H9 (cell line): Measurements from ENCODE around the gene AIF1L. TPM values are rescaled to one million over a fixed set of nuclear protein-coding genes. Genes with fewer than 3 reads are reported as not detected.

ENCODE experiments used
- DNase-seq: peaks from one replicate; pipeline ENCODE4 v3.0.0-alpha.2; 2017
- H2AFZ ChIP-seq: one replicate; pipeline ENCODE4 v1.6.1; 2013; ENCODE audit warnings: mild to moderate bottlenecking, low read length, control low read depth, moderate library complexity
- H2AK5ac ChIP-seq: 2 replicates; pipeline ENCODE4 v1.6.1; 2013; ENCODE audit warnings: low read length, control low read depth, mixed read lengths; ENCODE audit not compliant: insufficient read length
- H2BK120ac ChIP-seq: one replicate; pipeline ENCODE4 v1.6.1; 2013; ENCODE audit warnings: low read depth, mild to moderate bottlenecking, low read length, control low read depth, inconsistent platforms; ENCODE audit not compliant: poor library complexity, severe bottlenecking
- H2BK12ac ChIP-seq: 2 replicates; pipeline ENCODE4 v1.6.1; 2013; ENCODE audit warnings: low read length, control low read depth, mixed read lengths, low read depth; ENCODE audit not compliant: insufficient read length
- H2BK15ac ChIP-seq: 2 replicates; pipeline ENCODE4 v1.6.1; 2013; ENCODE audit warnings: low read depth, low read length, control low read depth
- H2BK20ac ChIP-seq: one replicate; pipeline ENCODE4 v1.6.1; 2013; ENCODE audit warnings: low read depth, mild to moderate bottlenecking, low read length, control low read depth, inconsistent platforms; ENCODE audit not compliant: poor library complexity, severe bottlenecking
- H2BK5ac ChIP-seq: 2 replicates; pipeline ENCODE4 v1.6.1; 2013; ENCODE audit warnings: low read length, control low read depth, mixed read lengths; ENCODE audit not compliant: insufficient read length
- H3K14ac ChIP-seq: 2 replicates; pipeline ENCODE4 v1.6.1; 2013; ENCODE audit warnings: low read length, control low read depth; ENCODE audit not compliant: insufficient read depth
- H3K18ac ChIP-seq: 2 replicates; pipeline ENCODE4 v1.6.1; 2013; ENCODE audit warnings: low read depth, mild to moderate bottlenecking, mixed read lengths, low read length, control low read depth; ENCODE audit not compliant: insufficient read length
- H3K23ac ChIP-seq: 2 replicates; pipeline ENCODE4 v1.6.1; 2013; ENCODE audit warnings: low read length, control low read depth, mixed read lengths, low read depth; ENCODE audit not compliant: insufficient read length
- H3K23me2 ChIP-seq: 2 replicates; pipeline ENCODE4 v1.6.1; 2013; ENCODE audit warnings: low read depth, mild to moderate bottlenecking, mixed read lengths, low read length, control low read depth; ENCODE audit not compliant: insufficient read length, poor library complexity, severe bottlenecking
- H3K27ac ChIP-seq: 2 replicates; pipeline ENCODE4 v1.5.1; 2013; ENCODE audit warnings: low read length, control low read depth, mixed read lengths, low read depth; ENCODE audit not compliant: insufficient read length
- H3K27me3 ChIP-seq: 2 replicates; pipeline ENCODE4 v1.6.1; 2013; ENCODE audit warnings: low read length, control low read depth, inconsistent platforms; ENCODE audit not compliant: insufficient read depth
- H3K4ac ChIP-seq: 2 replicates; pipeline ENCODE4 v1.6.1; 2013; ENCODE audit warnings: low read depth, mild to moderate bottlenecking, control low read depth, inconsistent platforms, low read length, moderate library complexity
- H3K4me1 ChIP-seq: 2 replicates; pipeline ENCODE4 v1.6.1; 2013; ENCODE audit warnings: low read length, control low read depth, inconsistent platforms; ENCODE audit not compliant: insufficient read depth
- H3K4me2 ChIP-seq: 2 replicates; pipeline ENCODE4 v1.6.1; 2013; ENCODE audit warnings: low read length, control low read depth, mixed read lengths; ENCODE audit not compliant: insufficient read length, insufficient read depth
- H3K56ac ChIP-seq: 2 replicates; pipeline ENCODE4 v1.6.1; 2013; ENCODE audit warnings: low read depth, mild to moderate bottlenecking, mixed read lengths, low read length, control low read depth; ENCODE audit not compliant: insufficient read length
- H3K79me1 ChIP-seq: 2 replicates; pipeline ENCODE4 v1.6.1; 2013; ENCODE audit warnings: low read depth, mild to moderate bottlenecking, moderate library complexity, low read length, control low read depth, inconsistent platforms; ENCODE audit not compliant: insufficient read depth, poor library complexity, severe bottlenecking
- H3K79me2 ChIP-seq: 2 replicates; pipeline ENCODE4 v1.6.1; 2013; ENCODE audit warnings: low read length, control low read depth, inconsistent platforms; ENCODE audit not compliant: insufficient read depth
- H3K9ac ChIP-seq: 2 replicates; pipeline ENCODE4 v1.6.1; 2013; ENCODE audit warnings: low read length, control low read depth, mixed read lengths; ENCODE audit not compliant: insufficient read length; ENCODE audit errors: extremely low read depth
- H3K9me3 ChIP-seq: one replicate; pipeline ENCODE4 v1.6.1; 2013; ENCODE audit warnings: low read depth, low read length, inconsistent platforms; ENCODE audit not compliant: control insufficient read depth
- H3T11ph ChIP-seq: one replicate; pipeline ENCODE4 v1.6.1; 2013; ENCODE audit warnings: mild to moderate bottlenecking, low read length, control low read depth, inconsistent platforms
- H4K20me1 ChIP-seq: one replicate; pipeline ENCODE4 v1.6.1; 2013; ENCODE audit not compliant: control insufficient read depth, insufficient read length, insufficient read depth
- H4K5ac ChIP-seq: 2 replicates; pipeline ENCODE4 v1.6.1; 2013; ENCODE audit warnings: low read depth, mild to moderate bottlenecking, mixed read lengths, low read length, control low read depth; ENCODE audit not compliant: insufficient read length
- H4K8ac ChIP-seq: replicated peaks from 2 replicates; pipeline ENCODE4 v1.6.1; 2013; ENCODE audit warnings: low read length, control low read depth, mixed read lengths, low read depth; ENCODE audit not compliant: insufficient read length
- H4K91ac ChIP-seq: 2 replicates; pipeline ENCODE4 v1.6.1; 2013; ENCODE audit warnings: low read depth, mild to moderate bottlenecking, moderate library complexity, mixed read lengths, low read length, control low read depth; ENCODE audit not compliant: insufficient read length
- H3K27ac Mint-ChIP-seq, 3 experiments: 2 replicates in 2 of 3; 3 replicates in 1 of 3; pipeline ENCODE4 v1.8.0; 2020 to 2021; ENCODE audit warnings: mixed read lengths in 3 of 3, mild to moderate bottlenecking in 1 of 3, moderate library complexity in 1 of 3
- H3K27me3 Mint-ChIP-seq: 2 replicates; pipeline ENCODE4 v1.8.0; 2021; ENCODE audit warnings: low read depth, mild to moderate bottlenecking, moderate library complexity, mixed read lengths
- H3K36me3 Mint-ChIP-seq, 3 experiments: 2 replicates in 2 of 3; 3 replicates in 1 of 3; pipeline ENCODE4 v1.8.0; 2020 to 2021; ENCODE audit warnings: low read depth in 3 of 3, mixed read lengths in 3 of 3; ENCODE audit not compliant: insufficient read depth in 1 of 3
- H3K4me1 Mint-ChIP-seq, 2 experiments: 2 replicates each; pipeline ENCODE4 v1.8.0; 2020; ENCODE audit warnings: mixed read lengths in 2 of 2
- H3K4me3 Mint-ChIP-seq, 2 experiments: 2 replicates in 1 of 2; 3 replicates in 1 of 2; pipeline ENCODE4 v1.8.0; 2020 to 2021; ENCODE audit warnings: mild to moderate bottlenecking in 2 of 2, mixed read lengths in 2 of 2, moderate library complexity in 1 of 2
- H3K9me3 Mint-ChIP-seq, 2 experiments: 2 replicates in 1 of 2; 3 replicates in 1 of 2; pipeline ENCODE4 v1.8.0; 2020; ENCODE audit warnings: mild to moderate bottlenecking in 2 of 2, mixed read lengths in 2 of 2, moderate library complexity in 1 of 2
- WGBS: extraction: QIAGEN DNeasy Blood & Tissue Kit; methylation state at CpG from one replicate; pipeline ENCODE4 v1.1.7; 2013; ENCODE audit warnings: missing lambda C conversion rate, low lambda C conversion rate, mixed read lengths; ENCODE audit not compliant: insufficient read length; ENCODE audit errors: extremely low coverage; 5-methylcytosine and 5-hydroxymethylcytosine counted together
- total RNA-seq: library from RNA; stranded (reverse); gene quantifications from 2 replicates; pipeline ENCODE4 v1.2.1, GENCODE V29; 2021
- TF ChIP-seq, protein P1 (sequence below): fragments of 200-600 bp; sonication (generic); conservative IDR thresholded peaks from 3 replicates; pipeline ENCODE4 v1.8.0; 2021; ENCODE audit warnings: antibody characterized with exemption, mild to moderate bottlenecking

The AIF1L gene
- total RNA-seq, 1 experiment from 2014 or later: 122 TPM

DNA sequence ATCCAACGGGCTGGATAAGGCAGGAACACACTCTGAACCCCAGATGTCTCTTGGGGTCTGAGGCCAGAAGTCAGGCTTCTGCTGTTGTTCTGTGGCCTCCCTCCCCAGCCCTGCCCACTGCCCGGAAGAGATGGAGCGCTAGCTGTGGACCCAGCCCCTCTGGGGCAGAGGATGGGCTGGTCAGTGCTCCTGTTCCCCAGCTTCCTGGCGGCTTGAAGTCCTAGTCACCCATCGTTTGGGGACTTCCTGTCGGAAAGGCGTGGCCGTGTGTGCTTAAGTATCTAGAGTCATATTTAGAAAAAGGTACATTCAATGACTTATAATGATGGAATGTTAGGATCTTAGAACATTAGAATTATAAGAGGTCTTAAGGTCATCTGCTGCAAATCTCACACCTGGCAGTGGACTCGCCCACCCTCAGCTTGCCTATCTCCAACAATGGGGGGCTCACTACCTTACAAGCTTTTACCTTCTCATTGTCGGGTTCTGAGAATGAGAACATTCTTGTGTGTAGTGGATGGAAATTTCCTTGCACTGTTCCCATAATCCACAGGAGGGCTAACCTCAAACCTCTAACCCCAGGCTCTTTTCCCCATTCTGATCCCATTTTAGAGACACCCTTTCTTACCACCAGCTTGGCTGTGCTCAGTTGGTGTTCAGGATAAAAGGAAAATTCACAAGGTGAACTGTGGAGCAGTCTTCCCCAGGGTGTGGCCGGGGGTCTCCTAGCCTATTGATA is 13.4 kb upstream of the AIF1L start:
- Histone ChIP-seq H3K4me2 (no peak overlapping the region), H2BK20ac (no peak overlapping the region), H3K56ac (no peak overlapping the region), H3K9me3 (no peaks in the 10 kb centered on the region), H3K23me2 (no peaks in the 10 kb centered on the region), H3K79me1 (no peaks in the 10 kb centered on the region), H3K9ac (no peak overlapping the region), H3K4me1 (no peaks in the 10 kb centered on the region), H3K27ac (no peak overlapping the region), H4K91ac (no peak overlapping the region), H2BK15ac (no peak overlapping the region), H3K14ac (no peak overlapping the region), H2BK12ac (no peak overlapping the region), H4K20me1 (no peaks in the 10 kb centered on the region), H3K23ac (no peak overlapping the region), H4K8ac (no peak overlapping the region), H4K5ac (no peak overlapping the region), H3T11ph (no peak overlapping the region), H2AFZ (no peak overlapping the region), H2BK120ac (no peak overlapping the region), H2BK5ac (no peak overlapping the region), H2AK5ac (no peak overlapping the region), H3K18ac (no peak overlapping the region), H3K79me2 (no peaks in the 10 kb centered on the region), H3K27me3 (no peaks in the 10 kb centered on the region), H3K4ac (no peak overlapping the region)
- Mint-ChIP-seq H3K9me3 (no peaks in the 10 kb centered on the region), H3K27ac (no peak overlapping the region), H3K4me1 (no peaks in the 10 kb centered on the region), H3K27me3 (no peaks in the 10 kb centered on the region; the same call in 1 of the 2 replicates), H3K4me3 (no peak overlapping the region), H3K36me3 (no peaks in the 10 kb centered on the region; a peak in 2 of 7 replicates)
- TF ChIP-seq, protein P1, sequence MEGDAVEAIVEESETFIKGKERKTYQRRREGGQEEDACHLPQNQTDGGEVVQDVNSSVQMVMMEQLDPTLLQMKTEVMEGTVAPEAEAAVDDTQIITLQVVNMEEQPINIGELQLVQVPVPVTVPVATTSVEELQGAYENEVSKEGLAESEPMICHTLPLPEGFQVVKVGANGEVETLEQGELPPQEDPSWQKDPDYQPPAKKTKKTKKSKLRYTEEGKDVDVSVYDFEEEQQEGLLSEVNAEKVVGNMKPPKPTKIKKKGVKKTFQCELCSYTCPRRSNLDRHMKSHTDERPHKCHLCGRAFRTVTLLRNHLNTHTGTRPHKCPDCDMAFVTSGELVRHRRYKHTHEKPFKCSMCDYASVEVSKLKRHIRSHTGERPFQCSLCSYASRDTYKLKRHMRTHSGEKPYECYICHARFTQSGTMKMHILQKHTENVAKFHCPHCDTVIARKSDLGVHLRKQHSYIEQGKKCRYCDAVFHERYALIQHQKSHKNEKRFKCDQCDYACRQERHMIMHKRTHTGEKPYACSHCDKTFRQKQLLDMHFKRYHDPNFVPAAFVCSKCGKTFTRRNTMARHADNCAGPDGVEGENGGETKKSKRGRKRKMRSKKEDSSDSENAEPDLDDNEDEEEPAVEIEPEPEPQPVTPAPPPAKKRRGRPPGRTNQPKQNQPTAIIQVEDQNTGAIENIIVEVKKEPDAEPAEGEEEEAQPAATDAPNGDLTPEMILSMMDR: no peak
- WGBS: no CpG with 5 or more reads among the region's 11 CpGs
- no peak for DNase-seq
